Activated T-helper 1 cell treated with Interleukin-2 at 50 U/mL for 16 hours (primary cell): ENCODE measurements around the gene ZBTB2.
"Not testable (repeated sequence)": the region's sequence is repeated elsewhere in the genome, so short reads cannot be mapped to it uniquely, and the experiment has no call there.

Experiments used
- DNase-seq: peaks from one replicate; pipeline ENCODE4 v3.0.0-alpha.2; 2020; ENCODE audit warnings: low read depth

Gene ZBTB2

GRCh38 chr6:151370509-151371078, 20.8 kb downstream of the ZBTB2 start:
- DNase-seq: no peak

- no peak for DNase-seq
Observed at GRCh38 chr6:151365233-151365632, 26.1 kb downstream of the ZBTB2 start.

DNA sequence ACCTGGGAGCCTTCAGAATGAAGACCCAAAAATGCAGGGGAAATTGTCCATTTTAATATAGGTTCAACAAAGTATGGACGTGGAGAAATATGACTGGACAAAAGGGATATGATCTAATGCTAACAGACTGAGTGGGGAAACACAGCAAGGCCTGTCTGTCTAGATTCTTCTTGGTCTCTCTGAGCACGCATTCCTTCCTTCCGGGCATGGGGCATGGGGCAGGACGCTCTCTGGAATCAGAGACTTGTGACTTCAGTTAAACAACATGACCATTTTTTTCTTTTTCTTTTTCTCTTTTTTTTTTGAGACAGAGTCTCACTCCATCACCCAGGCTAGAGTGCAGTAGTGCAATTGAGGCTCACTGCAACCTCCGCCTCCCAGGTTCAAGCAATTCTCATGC, 31.9 kb downstream of the ZBTB2 start:
- DNase-seq: no peak

DNA sequence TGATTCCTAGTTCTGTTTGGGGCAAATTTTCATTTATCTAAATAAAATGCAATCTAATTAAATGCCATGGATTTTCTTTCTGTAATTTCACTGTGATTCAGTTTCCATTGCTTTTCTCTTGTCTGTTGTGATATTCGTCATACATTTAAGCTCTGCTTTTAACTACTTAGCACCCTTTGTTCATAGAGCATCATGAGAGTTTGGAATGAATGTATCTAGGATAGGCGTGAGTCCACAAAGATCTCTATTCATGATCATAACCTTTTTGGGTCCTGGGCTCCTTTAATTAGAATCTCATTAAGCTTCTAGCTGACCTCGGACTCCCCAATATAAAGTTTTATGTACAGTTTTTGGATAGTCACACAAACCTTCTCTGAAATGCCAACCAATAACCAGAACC, 32.9 kb downstream of the ZBTB2 start:
- DNase-seq: no peak

- no peak for DNase-seq
Observed at GRCh38 chr6:151357758-151358436, 33.5 kb downstream of the ZBTB2 start.

DNA sequence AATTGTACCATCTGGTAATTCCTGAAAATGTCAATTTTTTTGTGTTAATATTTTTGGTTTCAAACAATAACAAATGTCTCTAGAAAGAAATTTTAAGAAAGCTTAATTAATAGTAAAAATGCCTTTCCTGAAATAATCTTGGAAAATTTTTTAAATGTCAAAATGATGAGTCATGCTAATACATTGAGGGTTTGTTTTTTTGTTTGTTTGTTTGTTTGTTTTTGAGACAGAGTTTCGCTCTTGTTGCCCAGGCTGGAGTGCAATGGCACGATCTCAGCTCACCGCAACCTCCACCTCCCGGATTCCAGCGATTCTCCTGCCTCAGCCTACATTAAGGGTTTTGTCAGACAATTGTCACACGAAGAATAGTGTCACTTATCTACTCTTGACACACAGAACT, 34.4 kb downstream of the ZBTB2 start:
- DNase-seq: not testable (repeated sequence)

GRCh38 chr6:151353795-151354194, 37.6 kb downstream of the ZBTB2 start:
- DNase-seq: no peak

DNA sequence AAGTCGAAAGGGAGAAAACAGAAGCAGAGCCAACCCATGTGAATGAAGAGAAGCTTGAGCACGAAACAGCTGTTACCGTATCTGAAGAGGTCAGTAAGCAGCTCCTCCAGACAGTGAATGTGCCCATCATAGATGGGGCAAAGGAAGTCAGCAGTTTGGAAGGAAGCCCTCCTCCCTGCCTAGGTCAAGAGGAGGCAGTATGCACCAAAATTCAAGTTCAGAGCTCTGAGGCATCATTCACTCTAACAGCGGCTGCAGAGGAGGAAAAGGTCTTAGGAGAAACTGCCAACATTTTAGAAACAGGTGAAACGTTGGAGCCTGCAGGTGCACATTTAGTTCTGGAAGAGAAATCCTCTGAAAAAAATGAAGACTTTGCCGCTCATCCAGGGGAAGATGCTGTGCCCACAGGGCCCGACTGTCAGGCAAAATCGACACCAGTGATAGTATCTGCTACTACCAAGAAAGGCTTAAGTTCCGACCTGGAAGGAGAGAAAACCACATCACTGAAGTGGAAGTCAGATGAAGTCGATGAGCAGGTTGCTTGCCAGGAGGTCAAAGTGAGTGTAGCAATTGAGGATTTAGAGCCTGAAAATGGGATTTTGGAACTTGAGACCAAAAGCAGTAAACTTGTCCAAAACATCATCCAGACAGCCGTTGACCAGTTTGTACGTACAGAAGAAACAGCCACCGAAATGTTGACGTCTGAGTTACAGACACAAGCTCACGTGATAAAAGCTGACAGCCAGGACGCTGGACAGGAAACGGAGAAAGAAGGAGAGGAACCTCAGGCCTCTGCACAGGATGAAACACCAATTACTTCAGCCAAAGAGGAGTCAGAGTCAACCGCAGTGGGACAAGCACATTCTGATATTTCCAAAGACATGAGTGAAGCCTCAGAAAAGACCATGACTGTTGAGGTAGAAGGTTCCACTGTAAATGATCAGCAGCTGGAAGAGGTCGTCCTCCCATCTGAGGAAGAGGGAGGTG, 38.7 kb downstream of the ZBTB2 start:
- no peak for DNase-seq

DNA sequence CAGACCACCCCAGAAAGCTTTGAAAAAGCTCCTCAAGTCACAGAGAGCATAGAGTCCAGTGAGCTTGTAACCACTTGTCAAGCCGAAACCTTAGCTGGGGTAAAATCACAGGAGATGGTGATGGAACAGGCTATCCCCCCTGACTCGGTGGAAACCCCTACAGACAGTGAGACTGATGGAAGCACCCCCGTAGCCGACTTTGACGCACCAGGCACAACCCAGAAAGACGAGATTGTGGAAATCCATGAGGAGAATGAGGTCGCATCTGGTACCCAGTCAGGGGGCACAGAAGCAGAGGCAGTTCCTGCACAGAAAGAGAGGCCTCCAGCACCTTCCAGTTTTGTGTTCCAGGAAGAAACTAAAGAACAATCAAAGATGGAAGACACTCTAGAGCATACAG, 39.6 kb downstream of the ZBTB2 start:
- DNase-seq: no peak

- DNase-seq: no peak
Observed at GRCh38 chr6:151351146-151351700, 40.1 kb downstream of the ZBTB2 start.

GRCh38 chr6:151350442-151351145, 40.8 kb downstream of the ZBTB2 start:
- no peak for DNase-seq

DNA sequence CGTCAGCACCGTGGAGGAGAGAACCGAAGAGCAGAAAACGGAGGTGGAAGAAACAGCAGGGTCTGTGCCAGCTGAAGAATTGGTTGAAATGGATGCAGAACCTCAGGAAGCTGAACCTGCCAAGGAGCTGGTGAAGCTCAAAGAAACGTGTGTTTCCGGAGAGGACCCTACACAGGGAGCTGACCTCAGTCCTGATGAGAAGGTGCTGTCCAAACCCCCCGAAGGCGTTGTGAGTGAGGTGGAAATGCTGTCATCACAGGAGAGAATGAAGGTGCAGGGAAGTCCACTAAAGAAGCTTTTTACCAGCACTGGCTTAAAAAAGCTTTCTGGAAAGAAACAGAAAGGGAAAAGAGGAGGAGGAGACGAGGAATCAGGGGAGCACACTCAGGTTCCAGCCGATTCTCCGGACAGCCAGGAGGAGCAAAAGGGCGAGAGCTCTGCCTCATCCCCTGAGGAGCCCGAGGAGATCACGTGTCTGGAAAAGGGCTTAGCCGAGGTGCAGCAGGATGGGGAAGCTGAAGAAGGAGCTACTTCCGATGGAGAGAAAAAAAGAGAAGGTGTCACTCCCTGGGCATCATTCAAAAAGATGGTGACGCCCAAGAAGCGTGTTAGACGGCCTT, 41.6 kb downstream of the ZBTB2 start:
- DNase-seq: no peak

GRCh38 chr6:151342750-151343149, 48.6 kb downstream of the ZBTB2 start:
- DNase-seq: not testable (repeated sequence)

- DNase-seq: no peak
Observed at GRCh38 chr6:151341476-151342195, 49.7 kb downstream of the ZBTB2 start.

DNA sequence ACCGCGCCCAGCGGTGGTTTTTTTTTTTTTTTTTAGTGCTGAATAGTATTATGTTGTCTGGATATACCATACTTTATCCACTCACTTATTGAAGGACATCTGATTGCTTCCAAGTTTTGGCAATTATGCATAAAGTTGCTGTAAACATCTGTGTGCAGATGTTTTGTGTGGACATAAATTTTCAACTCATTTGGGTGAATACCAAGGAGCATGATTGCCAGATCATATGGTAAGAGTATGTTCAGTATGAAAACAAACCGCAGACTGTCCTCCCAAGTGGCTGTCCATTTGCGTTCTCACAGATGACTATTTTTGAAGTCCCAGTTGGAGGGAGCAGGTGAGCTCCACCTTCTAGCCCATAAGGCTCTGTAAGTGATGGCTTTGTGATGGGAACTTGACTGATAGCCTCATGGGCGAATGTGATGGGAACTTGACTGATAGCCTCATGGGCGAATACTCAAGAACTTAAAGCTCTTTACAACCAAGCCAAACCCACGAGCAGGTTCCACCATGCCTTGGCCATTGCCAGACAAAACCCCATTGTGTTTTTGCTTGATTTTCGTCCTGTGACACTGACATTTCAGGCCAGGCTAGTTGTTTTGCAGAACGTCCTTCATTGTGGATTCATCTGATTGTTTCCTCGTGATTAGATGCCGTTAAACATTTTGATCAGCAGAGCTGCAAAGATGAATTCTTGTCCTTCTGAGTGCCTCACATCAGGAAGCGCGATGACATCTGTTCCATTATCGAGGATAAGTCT, 51.0 kb downstream of the ZBTB2 start:
- DNase-seq: no peak

DNA sequence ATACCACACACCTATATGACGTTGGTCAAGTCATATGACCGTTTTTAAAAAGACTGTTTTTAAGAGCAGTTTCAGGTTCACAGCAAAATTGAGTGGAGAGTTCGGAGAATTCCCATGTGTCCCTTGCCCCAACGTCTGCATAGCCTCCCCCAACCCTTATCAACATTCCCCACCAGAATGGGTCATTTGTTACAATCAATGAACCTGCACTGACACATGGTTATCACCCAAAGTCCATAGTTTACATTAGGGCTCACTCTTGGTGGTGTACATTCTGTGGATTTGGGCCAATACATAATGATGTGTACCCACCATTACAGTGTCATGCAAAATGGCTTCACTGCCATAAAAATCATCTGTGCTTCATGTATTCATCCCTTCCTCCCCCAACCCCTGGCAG, 52.0 kb downstream of the ZBTB2 start:
- no peak for DNase-seq

- DNase-seq: no peak
Observed at GRCh38 chr6:151338651-151339200, 52.6 kb downstream of the ZBTB2 start.

DNA sequence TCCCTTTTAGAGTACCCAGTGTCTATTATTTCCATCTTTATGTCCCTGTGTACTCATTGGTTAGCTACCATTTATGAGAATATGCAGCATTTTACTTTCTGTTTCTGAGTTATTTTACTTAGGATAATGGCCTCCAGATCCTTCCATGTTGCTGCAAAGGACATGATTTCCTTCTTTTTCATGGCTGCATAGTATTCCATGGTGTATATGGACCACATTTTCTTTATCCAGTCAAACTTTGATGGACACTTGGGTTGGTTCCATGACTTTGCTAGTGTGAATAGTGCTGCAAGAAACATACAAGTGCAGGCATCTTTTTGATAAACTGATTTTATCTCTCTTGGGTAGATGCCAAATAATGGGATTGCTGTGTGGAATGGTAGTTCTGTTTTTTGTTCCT, 55.4 kb downstream of the ZBTB2 start:
- no peak for DNase-seq

DNA sequence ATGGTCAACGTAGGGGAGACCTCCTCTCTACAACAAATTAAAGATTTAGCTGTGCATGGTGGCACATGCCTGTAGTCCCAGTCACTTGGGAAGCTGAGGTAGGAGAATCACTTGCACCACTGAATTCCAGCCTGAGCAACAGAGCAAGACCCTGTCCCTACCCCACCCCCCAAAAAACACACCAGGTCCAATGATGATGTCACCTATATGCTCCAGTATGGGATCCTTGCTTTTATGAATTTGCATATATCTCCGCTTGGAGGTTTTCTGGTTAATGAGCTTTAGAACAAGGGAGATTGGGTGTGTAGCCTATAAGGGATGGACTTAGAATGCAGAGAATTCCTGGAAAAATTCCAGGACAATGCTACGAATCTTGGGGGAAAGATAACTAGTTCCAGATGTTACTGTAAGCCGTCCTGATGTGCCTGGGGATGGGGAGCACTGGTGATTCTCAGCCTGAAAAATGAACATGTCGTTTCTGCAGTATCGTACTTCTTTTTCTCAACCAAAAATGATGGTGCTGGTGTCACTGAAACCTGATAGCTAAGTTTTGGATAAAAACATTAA, 61.1 kb downstream of the ZBTB2 start:
- no peak for DNase-seq
